ENCODE measurements around the gene RIMBP2.

Gene RIMBP2

GRCh38 chr12:130560321-130560720, 155.8 kb downstream of the RIMBP2 start:
- no peak for DNase-seq

- DNase-seq, result no peak
These were observed 156.3 kb downstream of the RIMBP2 start for GRCh38 chr12:130559806-130560205.

- DNase-seq, result no peak
These were observed 158.0 kb downstream of the RIMBP2 start for GRCh38 chr12:130557886-130558765.

- no peak for DNase-seq
These were observed 158.9 kb downstream of the RIMBP2 start for GRCh38 chr12:130557201-130557600.

- no peak for DNase-seq
These were observed 159.5 kb downstream of the RIMBP2 start for GRCh38 chr12:130556486-130557055.

GRCh38 chr12:130555628-130556485, 160.2 kb downstream of the RIMBP2 start:
- no peak for DNase-seq

- no peak for DNase-seq
These were observed 160.9 kb downstream of the RIMBP2 start for GRCh38 chr12:130555221-130555620.

GRCh38 chr12:130552483-130552996, 163.6 kb downstream of the RIMBP2 start:
- DNase-seq, result no peak

GRCh38 chr12:130549361-130549760, 166.7 kb downstream of the RIMBP2 start:
- DNase-seq, result no peak

GRCh38 chr12:130547480-130548155, 168.5 kb downstream of the RIMBP2 start:
- no peak for DNase-seq

- DNase-seq, result no peak
These were observed 169.6 kb downstream of the RIMBP2 start for GRCh38 chr12:130546494-130546893.

GRCh38 chr12:130545475-130545874, 170.6 kb downstream of the RIMBP2 start:
- no peak for DNase-seq

GRCh38 chr12:130540376-130540775, 175.7 kb downstream of the RIMBP2 start:
- no peak for DNase-seq

GRCh38 chr12:130538343-130539095, 177.6 kb downstream of the RIMBP2 start:
- no peak for DNase-seq

GRCh38 chr12:130537655-130538054, 178.4 kb downstream of the RIMBP2 start:
- DNase-seq, result no peak

GRCh38 chr12:130537051-130537450, 179.0 kb downstream of the RIMBP2 start:
- no peak for DNase-seq

GRCh38 chr12:130530429-130530828, 185.7 kb downstream of the RIMBP2 start:
- DNase-seq, result no peak

- no peak for DNase-seq
These were observed 186.3 kb downstream of the RIMBP2 start for GRCh38 chr12:130529781-130530180.

- DNase-seq, result no peak
These were observed 188.9 kb downstream of the RIMBP2 start for GRCh38 chr12:130527239-130527638.

- DNase-seq, result peak; percentile 41
These were observed 189.3 kb downstream of the RIMBP2 start for GRCh38 chr12:130526813-130527212.

GRCh38 chr12:130525384-130526172, 190.5 kb downstream of the RIMBP2 start:
- DNase-seq, result no peak

Measured in left hindlimb (tissue), 1 donor.